AML-193 (cell line): ENCODE measurements around the gene CDH23.
A peak's percentile ranks its signal among the peaks of the same experiment; 100 is the strongest.

Source experiments
- DNase-seq, 2 experiments: peaks; one replicate each; lab custom pipeline; 2025; lab: John Stamatoyannopoulos, UW

Gene CDH23

DNA sequence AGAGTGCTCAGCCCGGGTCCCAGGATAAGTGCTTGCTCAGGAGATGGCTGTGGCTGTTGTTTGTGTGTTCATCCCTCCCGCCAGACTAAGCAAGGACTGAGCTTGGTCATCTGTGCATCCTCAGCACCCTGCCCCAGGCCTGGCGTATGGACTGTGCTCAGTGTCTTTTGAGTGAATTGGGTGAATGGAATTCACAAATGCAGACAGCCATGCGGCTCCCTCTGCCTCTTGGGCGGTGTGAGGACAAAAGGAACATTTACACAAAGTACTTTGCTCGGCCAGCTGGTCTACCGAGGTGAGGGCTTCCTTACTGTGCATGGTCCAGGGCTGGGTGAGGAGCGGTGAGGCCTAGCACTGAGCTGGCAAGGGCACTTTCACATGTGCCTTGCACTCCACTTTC, 120.2 kb downstream of the CDH23 start:
- no peak for DNase-seq

DNA sequence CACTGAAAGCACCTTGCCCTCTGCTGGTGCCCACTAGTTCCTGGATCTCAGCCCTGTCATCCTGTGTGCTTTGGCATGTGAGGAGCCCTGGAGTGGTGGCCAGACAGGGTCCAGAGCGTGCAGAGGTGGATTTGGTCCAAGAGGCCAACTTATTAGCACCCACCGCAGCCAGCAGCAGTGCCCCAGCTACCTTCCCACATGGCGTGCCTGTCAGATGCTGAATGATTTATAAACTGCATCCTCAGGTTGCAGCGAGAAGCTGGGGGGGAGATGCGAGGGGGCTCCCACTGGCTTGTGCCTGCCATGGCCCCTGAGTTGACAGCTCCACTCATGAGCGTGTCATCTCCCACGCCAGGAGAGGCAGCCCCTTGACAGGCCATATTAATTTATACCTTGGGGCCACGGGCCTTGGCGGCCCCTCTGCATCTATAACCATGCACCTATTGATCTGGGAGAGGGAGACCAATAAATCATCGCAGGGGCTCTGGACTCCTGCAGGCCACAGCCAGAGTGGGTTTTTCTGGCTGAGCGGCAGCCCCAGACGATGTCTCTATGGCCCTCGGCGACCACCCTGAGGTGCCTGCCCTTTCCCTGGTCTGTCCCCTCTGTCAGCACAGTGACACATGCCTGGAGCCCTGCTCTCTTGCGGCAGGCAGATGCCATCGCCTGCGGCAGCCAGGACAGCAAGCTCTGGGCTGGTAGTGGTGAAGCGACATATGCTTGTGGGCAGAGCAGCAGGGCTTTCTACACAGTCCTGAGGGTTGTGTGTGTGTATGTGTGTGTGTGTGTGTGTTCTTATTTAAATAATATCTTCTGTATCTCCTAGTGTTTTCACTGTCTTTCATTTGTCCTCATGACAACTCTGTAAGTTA, 120.8 kb downstream of the CDH23 start:
- no peak for DNase-seq

DNA sequence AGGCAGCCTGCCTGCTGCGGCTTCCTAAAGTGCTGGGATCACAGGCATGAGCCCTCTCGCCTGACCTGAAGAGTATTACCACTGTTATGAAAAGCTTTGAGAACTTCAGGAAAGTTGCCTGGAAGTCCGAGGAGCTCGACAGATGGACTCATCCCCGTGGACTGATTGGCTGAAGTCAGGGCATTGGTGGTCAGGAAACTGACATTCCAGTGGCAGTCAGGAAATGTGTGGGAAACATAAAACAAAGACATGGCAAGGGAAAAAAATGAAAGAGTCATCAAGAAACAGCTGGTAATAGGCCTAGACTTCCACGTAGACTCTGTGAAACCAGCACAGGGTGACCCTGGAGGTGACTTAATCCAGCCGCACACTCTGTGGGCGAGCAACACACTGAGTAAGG, 123.3 kb downstream of the CDH23 start:
- no peak for DNase-seq

GRCh38 chr10:71521504-71522441, 125.1 kb downstream of the CDH23 start:
- DNase-seq: no peak

- no peak for DNase-seq
Observed at GRCh38 chr10:71522442-71523144, 125.9 kb downstream of the CDH23 start.

DNA sequence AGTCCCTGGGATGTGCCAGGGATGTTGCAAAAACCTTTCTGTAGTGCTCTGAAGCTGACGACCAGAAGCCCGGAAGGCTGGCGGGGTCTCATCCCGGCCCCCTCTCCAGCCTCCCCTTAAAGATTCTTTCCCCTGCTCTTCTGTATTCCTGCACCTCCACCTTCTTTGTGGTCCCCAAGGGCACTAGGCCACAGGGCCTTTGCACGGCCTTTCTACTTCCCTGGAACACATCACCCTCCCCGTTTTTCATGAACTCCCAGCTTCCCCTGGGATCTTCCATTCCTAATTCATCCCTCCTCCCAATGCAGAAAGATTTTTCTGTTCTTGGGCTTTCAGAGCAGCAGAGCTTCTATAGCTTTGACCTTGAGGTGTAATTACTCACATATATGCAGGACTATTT, 127.0 kb downstream of the CDH23 start:
- DNase-seq: no peak

- DNase-seq: no peak
Observed at GRCh38 chr10:71525092-71525491, 128.4 kb downstream of the CDH23 start.

DNA sequence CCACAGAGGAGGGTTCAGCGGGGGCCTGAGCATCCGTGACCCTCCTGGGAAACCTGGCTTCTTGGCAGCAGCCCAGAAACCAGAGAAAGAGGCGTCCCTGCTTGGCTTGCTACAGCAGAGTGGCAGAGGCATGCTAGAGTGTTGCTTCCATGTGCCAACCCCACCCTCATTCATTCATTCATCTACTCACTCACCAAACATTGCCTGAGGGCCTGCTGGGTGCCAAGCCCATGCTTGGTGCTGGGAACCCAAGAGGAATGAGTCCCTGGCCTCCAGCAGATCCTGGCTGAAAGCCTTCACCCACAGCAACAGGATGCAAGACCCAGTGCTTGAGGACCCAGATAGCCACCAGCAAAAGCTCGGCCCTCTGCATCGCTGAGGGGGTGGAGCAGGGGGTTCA, 129.0 kb downstream of the CDH23 start:
- DNase-seq: no peak

- no peak for DNase-seq
Observed at GRCh38 chr10:71526653-71527052, 129.9 kb downstream of the CDH23 start.

DNA sequence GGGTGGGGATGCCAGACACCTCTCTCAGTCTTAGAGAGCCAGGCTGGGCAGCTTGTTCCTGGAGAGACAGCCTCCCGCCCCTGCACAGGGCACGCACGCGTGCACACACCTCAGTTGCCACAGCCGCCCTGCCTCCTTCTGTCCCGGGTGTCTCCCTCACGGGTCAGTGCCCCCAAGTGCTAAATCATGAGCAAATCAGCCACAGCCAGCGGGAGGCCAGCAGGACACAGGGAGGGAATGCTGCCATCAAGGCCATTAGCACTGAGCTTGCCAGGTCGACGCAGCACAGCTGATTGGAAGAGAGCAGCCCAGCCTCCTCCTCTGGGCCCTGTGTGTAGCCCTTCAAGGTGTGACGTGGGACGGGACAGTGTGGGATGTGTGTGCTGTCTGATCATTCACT, 130.4 kb downstream of the CDH23 start:
- DNase-seq: no peak

- no peak for DNase-seq
Observed at GRCh38 chr10:71528371-71529206, 131.9 kb downstream of the CDH23 start.

GRCh38 chr10:71529207-71529827, 132.6 kb downstream of the CDH23 start:
- no peak for DNase-seq

DNA sequence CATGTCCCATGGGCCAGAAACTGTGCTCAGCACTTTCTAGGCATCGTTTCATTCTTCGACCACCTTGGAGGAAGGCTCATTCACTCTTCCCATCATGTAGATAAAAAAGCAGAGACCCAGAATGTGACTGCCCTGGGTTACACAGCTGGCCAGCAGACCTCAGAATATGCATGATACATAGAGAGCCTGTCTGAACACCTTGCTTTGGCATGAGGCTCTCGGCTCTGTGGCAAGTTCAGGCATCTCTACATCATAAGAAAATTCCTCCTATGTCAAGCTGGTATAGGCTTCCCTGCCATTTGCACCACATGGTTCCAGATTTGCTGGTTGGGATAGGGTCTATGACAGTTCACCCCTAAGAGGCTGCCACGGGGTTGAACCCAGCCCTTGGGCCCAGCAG, 134.1 kb downstream of the CDH23 start:
- no peak for DNase-seq

- peak in 1 of 2 experiments; percentile 23 for DNase-seq
Observed at GRCh38 chr10:71531485-71532446, 135.0 kb downstream of the CDH23 start.

- no peak for DNase-seq
Observed at GRCh38 chr10:71532878-71533277, 136.2 kb downstream of the CDH23 start.

DNA sequence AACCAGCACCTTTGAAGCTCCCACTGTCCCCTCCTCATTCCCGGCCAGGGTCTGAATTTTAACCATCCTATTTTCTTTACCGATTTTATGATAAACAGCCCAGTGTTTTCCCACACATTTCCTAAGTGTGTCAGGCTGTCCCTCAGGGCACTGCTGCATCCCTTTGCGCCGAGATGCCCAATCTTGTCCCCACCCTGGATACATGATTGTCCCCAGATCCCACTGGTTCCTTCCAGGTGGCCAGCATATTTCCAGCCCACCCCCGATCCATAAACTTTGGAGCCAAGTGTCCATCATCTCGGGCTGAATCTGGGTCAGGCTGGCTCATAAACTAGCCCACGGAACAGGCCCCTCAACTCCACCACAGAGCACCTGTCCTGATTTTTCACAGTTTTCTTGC, 137.2 kb downstream of the CDH23 start:
- no peak for DNase-seq

DNA sequence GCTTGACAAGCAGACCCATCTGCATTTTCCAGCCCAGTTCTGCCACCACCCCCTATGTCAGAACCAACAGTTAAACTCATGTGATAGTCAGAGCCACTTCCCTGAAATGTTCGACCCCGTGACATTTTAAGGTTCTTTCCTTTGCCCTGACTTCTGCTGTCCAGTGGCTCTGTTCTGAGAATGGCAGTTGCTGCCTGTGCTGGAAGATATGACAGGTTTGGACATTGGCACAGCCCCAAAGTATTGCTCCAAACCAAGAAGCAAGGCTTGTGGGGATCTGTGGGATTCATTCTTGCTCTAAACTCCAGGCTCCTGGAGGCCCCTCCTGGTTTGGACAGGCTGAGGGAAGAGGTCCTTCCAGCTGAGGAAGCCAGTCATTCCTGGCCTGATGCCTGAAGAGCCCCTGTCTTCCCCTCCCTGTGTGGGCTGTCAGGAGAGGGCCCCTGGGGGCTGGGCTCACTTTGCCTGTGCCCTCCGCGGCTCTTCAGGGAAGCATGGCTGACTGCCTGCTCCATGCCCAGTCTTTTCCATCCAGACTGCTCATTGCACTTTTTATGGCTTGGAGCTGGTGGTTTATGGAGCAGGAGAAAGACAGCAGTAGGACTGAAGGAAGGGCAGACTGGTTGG, 138.0 kb downstream of the CDH23 start:
- no peak for DNase-seq

- no peak for DNase-seq
Observed at GRCh38 chr10:71536332-71536731, 139.6 kb downstream of the CDH23 start.

- no peak for DNase-seq
Observed at GRCh38 chr10:71537125-71537524, 140.4 kb downstream of the CDH23 start.
